Esophagus muscularis mucosa (tissue), 4 donors: ENCODE measurements around the gene PIK3IP1. TPM values are rescaled to one million over a fixed set of nuclear protein-coding genes. Genes with fewer than 3 reads are reported as not detected.

Experiments
- DNase-seq: peaks from one replicate; pipeline ENCODE4 v3.0.0-alpha.2; 2017; ENCODE audit errors: extremely low spot score
- H3K27ac ChIP-seq, 4 donors: fragments of 200-600 bp; sonication (generic); replicated peaks in 1 of 4; 1 replicate in 3 of 4; 2 replicates in 1 of 4; pipeline ENCODE4 v1.5.1; 2016 to 2019; ENCODE audit warnings: mild to moderate bottlenecking in 1 of 4
- H3K27me3 ChIP-seq, 4 donors: fragments of 200-600 bp; sonication (generic); one replicate each; pipeline versions ENCODE4 v1.5.1 to v1.6.0; 2016 to 2019
- H3K36me3 ChIP-seq, 4 donors: fragments of 200-600 bp; sonication (generic); one replicate each; pipeline ENCODE4 v1.5.1; 2016 to 2019
- H3K4me1 ChIP-seq, 4 donors: fragments of 200-600 bp; sonication (generic); one replicate each; pipeline ENCODE4 v1.5.1; 2016 to 2019
- H3K4me3 ChIP-seq, 4 donors: fragments of 200-600 bp; sonication (generic); 1 replicate in 2 of 4; 2 replicates in 2 of 4; pipeline ENCODE4 v1.5.1; 2016 to 2019; ENCODE audit warnings: mild to moderate bottlenecking in 4 of 4, moderate library complexity in 1 of 4
- H3K9me3 ChIP-seq, 4 donors: fragments of 200-600 bp; sonication (generic); 1 replicate in 3 of 4; 2 replicates in 1 of 4; pipeline ENCODE4 v1.5.1; 2016 to 2019
- EP300 ChIP-seq: sonication (generic); formaldehyde crosslinking; IDR thresholded peaks from one replicate; pipeline ENCODE4 v1.6.1; 2017; ENCODE audit warnings: antibody characterized with exemption
- POLR2A ChIP-seq: fragments of 450-650 bp; IDR thresholded peaks from one replicate; pipeline ENCODE4 v1.6.1; 2017; ENCODE audit warnings: antibody characterized with exemption, moderate library complexity, mild to moderate bottlenecking, low read depth
- POLR2AphosphoS5 ChIP-seq, 2 donors: sonication (generic); formaldehyde crosslinking; IDR thresholded peaks; one replicate each; pipeline ENCODE4 v1.6.1; 2017; ENCODE audit warnings: antibody characterized with exemption in 2 of 2
- WGBS: methylation state at CpG from one replicate; pipeline ENCODE4 v1.1.5; 2018; 5-methylcytosine and 5-hydroxymethylcytosine counted together
- intact Hi-C: fragments of 100-400 bp; cut with DNase I; formaldehyde crosslinking; loops from one replicate; pipeline ENCODE4 v1.15.1; 2023
- total RNA-seq, 4 donors: library from RNA; depleted of rRNA; stranded (reverse); fragments of >200 nt; gene quantifications; one replicate each; pipeline versions ENCODE4 v1.1.0 to v1.2.1, GENCODE V29; 2016
- TF ChIP-seq, protein P1 (sequence below), 3 experiments: fragments of 200-600 bp in 2 of 3; fragments of 450-650 bp in 1 of 3; sonication (generic) in 2 of 3; IDR thresholded peaks; one replicate each; pipeline ENCODE4 v1.5.1; 2017 to 2019; ENCODE audit warnings: antibody characterized with exemption in 3 of 3, mild to moderate bottlenecking in 2 of 3, moderate library complexity in 1 of 3

Gene PIK3IP1
- total RNA-seq, 4 donors from 2014 or later: 34.5 to 49.1 (median 39.8) TPM

DNA sequence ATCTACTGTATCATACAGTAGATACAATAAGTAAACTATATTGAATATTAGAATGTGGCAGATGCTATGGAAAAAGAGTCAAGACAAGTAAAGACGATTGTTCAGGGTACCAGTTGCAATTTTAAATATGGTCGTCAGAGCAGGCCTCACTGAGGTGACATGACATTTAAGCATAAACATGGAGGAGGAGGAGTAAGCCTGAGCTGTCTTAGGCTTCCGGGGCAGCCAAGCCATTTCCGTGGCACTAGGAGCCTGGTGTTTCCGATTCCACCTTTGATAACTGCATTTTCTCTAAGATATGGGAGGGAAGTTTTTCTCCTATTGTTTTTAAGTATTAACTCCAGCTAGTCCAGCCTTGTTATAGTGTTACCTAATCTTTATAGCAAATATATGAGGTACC is 14.5 kb downstream of the PIK3IP1 start:
- Histone ChIP-seq H3K27ac (peak overlapping the region in 1 of 4 donors; percentile 45), H3K9me3 (no peaks in the 10 kb centered on the region), H3K4me3 (no peak overlapping the region), H3K27me3 (no peaks in the 10 kb centered on the region), H3K4me1 (peaks cover 0 to 3% (median under 1%) of the 10 kb centered on the region in 4 donors), H3K36me3 (peaks cover 41 to 95% (median 85%) of the 10 kb centered on the region in 4 donors)
- TF ChIP-seq, protein P1, sequence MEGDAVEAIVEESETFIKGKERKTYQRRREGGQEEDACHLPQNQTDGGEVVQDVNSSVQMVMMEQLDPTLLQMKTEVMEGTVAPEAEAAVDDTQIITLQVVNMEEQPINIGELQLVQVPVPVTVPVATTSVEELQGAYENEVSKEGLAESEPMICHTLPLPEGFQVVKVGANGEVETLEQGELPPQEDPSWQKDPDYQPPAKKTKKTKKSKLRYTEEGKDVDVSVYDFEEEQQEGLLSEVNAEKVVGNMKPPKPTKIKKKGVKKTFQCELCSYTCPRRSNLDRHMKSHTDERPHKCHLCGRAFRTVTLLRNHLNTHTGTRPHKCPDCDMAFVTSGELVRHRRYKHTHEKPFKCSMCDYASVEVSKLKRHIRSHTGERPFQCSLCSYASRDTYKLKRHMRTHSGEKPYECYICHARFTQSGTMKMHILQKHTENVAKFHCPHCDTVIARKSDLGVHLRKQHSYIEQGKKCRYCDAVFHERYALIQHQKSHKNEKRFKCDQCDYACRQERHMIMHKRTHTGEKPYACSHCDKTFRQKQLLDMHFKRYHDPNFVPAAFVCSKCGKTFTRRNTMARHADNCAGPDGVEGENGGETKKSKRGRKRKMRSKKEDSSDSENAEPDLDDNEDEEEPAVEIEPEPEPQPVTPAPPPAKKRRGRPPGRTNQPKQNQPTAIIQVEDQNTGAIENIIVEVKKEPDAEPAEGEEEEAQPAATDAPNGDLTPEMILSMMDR (IDR thresholded peaks at IDR 0.05): no peak
- TF ChIP-seq EP300 (no peak), POLR2A (no peak), POLR2AphosphoS5 (IDR thresholded peaks at IDR 0.05) (no peak)
- 79% methylated on average over 5 of the region's 5 CpGs for WGBS
- intact Hi-C loops: no loop called here
- DNase-seq: no peak

- Histone ChIP-seq H3K4me3 (no peak overlapping the region), H3K36me3 (peaks cover 30 to 93% (median 78%) of the 10 kb centered on the region in 4 donors), H3K27me3 (no peaks in the 10 kb centered on the region), H3K27ac (no peak overlapping the region), H3K4me1 (peaks cover 0 to 5% (median 0%) of the 10 kb centered on the region in 4 donors), H3K9me3 (no peaks in the 10 kb centered on the region)
- no peak for TF ChIP-seq EP300
- TF ChIP-seq, protein P1 (IDR thresholded peaks at IDR 0.05): no peak
- no peak for TF ChIP-seq POLR2AphosphoS5 (IDR thresholded peaks at IDR 0.05)
- TF ChIP-seq POLR2A: no peak
- intact Hi-C loops: no loop called here
- DNase-seq: no peak
- 86% methylated on average over 14 of the region's 69 CpGs for WGBS
Measured at GRCh38 chr22:31276426-31277167, 15.7 kb downstream of the PIK3IP1 start.

- DNase-seq: no peak
- WGBS: 72% methylated on average over 5 of the region's 5 CpGs
- Histone ChIP-seq H3K36me3 (peaks cover 24 to 93% (median 71%) of the 10 kb centered on the region in 4 donors), H3K4me3 (no peak overlapping the region), H3K27ac (no peak overlapping the region), H3K27me3 (no peaks in the 10 kb centered on the region), H3K9me3 (no peaks in the 10 kb centered on the region), H3K4me1 (peaks cover 0 to 5% (median 0%) of the 10 kb centered on the region in 4 donors)
- intact Hi-C loops: no loop called here
- TF ChIP-seq EP300 (no peak), POLR2A (no peak), POLR2AphosphoS5 (IDR thresholded peaks at IDR 0.05) (no peak)
- TF ChIP-seq, protein P1 (IDR thresholded peaks at IDR 0.05): no peak
Measured at GRCh38 chr22:31275576-31275975, 16.7 kb downstream of the PIK3IP1 start.

DNA sequence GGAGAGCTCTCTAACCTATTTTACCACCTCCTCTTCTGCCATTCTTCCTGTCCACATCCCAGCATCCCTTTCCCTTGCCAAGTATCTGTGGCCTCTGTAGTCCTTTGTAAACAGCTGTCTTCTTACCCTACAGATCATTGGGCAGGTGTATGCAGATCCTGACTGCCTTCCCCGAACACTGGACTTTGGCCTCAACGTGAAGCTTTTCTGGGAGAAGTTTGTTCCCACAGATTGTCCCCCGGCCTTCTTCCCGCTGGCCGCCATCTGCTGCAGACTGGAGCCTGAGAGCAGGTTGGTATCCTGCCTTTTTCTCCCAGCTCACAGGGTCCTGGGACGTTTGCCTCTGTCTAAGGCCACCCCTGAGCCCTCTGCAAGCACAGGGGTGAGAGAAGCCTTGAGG is 17.3 kb downstream of the PIK3IP1 start:
- TF ChIP-seq POLR2A: no peak
- TF ChIP-seq, protein P1 (IDR thresholded peaks at IDR 0.05): no peak
- TF ChIP-seq EP300: no peak
- TF ChIP-seq POLR2AphosphoS5 (IDR thresholded peaks at IDR 0.05): no peak
- Histone ChIP-seq H3K27me3 (no peaks in the 10 kb centered on the region), H3K36me3 (peaks cover 24 to 93% (median 70%) of the 10 kb centered on the region in 4 donors), H3K27ac (no peak overlapping the region), H3K4me1 (peaks cover 0 to 5% (median 0%) of the 10 kb centered on the region in 4 donors), H3K9me3 (no peaks in the 10 kb centered on the region), H3K4me3 (no peak overlapping the region)
- DNase-seq: no peak
- 90% methylated on average over 5 of the region's 6 CpGs for WGBS
- intact Hi-C loops: no loop called here
